GM18526 (cell line): ENCODE data around the gene STAP1.

Experiments used
- POLR2A ChIP-seq: IDR thresholded peaks from 3 replicates; pipeline ENCODE4 v1.6.1; 2011; ENCODE audit not compliant: insufficient read length; ENCODE audit errors: extremely low read depth

The STAP1 gene

DNA sequence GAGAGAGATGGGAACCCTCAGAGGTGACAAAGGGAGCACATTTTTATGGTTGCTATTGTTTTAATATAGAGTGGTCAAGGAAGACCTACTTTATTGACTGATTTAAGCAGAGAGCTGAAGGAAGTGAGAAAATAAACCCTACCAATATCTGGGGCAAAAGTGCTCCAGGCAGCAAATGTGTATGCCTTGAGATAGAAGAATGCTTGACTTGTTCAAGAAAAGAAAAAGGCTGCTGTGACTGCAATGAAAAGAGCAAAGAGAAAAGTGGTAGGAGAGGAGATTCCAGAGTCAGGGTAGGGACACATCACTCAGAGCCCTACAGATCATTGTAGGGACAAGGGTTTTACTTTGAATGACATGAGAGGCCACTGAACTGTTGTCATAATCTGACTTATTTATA is 26.0 kb downstream of the STAP1 start:
- TF ChIP-seq POLR2A: no peak

DNA sequence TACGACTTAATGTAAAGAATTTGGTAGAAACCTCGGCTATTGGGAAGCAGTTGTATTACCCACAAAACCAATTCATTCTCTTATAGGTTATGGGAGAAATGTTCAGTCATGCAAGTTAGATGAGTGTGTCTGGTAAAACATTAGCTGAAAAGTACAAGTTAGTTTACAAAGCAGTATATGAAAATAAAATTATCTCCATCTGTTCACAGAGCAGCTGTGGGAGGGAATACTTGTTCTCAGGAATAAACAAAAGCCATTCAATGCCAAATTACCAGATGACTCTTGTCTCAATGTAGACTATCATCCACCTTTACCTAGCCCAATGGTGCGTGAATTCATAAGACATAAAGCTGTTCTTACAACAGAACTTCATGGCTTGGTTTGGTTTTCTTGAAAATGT is 28.6 kb downstream of the STAP1 start:
- TF ChIP-seq POLR2A: no peak

DNA sequence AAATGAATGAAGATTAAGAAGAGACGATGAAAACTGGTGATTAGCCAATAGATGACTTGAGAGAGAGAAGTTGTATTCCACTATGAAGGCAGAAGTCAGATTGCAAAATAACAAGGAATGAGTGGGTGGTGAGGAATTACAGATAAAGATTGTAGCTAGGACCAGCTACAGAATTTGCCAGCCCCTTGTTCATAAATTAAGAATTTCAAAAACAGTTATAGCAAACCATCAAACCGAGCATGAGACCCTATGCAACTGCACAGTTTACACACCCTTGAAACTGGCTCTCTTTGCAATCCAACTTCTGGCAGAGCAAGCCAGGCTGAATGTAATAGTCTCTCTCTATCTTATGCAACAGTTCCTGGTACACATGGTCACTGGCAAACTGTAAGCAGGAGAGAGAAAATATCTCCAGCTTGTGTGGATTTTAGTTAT is 35.2 kb downstream of the STAP1 start:
- TF ChIP-seq POLR2A: no peak

DNA sequence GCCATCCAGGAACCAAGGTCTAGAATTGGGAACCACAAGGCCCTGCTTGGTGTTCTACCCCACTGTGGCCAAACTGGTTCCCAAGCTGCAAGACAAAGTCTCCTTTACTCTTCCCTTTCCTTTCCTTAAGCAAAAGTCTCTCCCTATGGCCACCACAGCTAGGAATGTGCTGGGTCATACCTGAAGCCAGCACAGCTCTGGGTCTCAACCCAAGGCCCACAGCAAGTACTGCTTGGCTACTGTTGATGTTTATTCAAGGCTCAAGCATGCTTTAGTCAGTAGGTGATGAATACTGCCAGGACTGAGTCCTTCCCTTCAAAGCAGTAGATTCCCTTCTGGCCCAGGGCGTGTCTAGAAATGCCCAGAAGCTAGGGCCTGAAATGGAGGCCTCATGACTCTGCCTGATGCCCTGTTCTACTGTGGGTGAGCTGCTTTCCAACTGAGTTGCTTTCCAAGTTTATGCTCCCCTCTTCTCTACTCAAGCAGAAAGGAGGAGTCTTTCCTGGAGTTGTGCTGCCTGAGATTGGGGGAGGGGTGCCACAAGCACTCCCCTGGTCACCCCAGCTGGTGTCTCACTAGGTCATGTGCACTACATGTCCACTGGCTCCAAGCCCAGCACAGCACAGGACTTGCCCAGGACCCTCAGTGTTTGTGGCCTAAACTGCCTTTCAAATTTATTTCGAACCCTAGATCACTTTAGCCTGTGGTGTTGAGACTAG is 44.9 kb downstream of the STAP1 start:
- no peak for TF ChIP-seq POLR2A

DNA sequence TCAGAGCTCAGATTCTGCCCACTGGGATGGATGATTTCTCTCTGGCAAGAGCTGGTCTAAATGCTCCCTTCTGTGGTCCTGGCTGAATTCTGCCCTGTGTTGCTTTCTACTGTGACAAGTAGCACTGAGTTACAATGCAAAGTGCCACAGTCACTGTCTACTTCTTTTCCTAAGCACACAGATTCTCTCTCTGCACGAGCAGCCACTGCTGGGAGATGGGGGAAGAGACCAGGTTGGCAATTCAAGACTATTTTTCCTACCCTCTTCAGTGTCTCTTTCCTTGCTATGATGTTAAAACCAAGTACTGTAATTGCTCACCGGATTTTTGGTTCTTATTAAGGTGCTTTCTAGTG is 45.5 kb downstream of the STAP1 start:
- no peak for TF ChIP-seq POLR2A

DNA sequence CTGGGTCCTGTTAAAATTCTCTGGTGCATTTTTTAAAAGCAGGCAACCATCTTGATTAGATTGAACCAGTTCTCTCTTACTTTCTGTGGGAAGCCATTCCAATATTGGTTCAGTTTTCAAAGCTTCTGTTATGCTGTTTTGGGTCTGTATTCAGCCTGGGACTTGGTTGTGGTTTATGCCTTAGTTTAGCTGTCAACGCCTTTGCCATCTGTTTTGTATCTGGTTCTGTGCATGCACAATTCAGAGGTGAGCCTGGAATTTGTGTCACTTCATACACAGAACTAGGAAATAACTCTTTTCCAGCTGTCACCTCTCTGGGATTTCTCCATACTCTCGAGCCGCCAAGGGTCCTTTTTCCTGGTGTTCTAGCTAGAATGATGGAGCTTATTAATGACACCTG is 46.2 kb downstream of the STAP1 start:
- no peak for TF ChIP-seq POLR2A

DNA sequence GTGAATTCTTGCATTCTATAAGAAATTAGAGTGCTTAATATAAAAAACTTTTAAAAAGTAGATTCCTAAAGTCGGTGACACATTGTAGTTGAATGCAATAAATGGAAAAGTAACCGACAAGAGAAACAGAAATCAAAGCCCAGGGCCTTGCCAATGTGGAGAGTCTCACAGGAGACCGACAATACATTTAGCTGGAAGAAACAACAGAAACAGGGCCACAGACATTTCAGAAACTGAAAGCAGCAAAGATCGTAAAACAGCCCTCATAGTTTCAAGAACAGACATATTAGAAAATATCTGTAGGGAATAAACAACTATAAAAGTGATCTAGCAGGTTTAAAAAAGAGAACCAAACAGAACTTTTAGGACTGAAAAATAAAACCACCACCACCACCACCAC is 49.5 kb downstream of the STAP1 start:
- no peak for TF ChIP-seq POLR2A

DNA sequence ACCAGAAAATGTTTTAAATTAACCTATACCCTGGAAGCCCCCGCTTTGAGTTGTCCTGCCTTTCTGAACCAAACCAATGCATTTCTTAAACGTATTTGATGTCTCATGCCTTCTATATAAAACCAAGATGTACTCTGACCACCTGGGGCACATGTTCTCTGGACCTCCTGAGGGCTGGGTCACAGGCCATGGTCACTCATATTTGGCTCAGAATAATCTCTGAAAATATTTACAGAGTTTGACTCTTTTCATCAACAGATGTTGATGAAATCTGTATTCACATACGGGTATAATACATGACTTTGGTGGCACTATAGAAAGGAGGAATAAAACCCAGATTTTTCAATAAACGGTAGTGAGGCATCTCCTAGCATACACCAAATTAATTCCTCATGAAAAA is 55.7 kb downstream of the STAP1 start:
- TF ChIP-seq POLR2A: no peak

DNA sequence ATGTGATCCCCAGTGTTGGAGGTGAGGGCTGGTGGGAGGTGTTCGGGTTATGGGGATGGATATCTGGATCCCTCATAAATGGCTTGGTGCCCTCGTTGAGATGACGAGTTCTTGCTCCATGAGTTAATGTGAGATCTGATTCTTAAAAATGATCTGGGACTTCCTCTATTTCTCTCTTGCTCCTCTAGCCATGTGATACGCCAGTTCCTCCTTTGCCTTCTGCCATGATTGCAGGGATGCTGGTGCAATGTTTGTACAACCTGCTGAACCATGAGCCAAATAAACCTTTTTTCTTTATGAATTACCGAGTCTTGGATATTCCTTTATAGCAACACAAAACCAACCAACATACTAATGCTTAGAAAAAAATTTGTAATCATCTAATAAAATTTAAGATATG is 56.6 kb downstream of the STAP1 start:
- TF ChIP-seq POLR2A: no peak

DNA sequence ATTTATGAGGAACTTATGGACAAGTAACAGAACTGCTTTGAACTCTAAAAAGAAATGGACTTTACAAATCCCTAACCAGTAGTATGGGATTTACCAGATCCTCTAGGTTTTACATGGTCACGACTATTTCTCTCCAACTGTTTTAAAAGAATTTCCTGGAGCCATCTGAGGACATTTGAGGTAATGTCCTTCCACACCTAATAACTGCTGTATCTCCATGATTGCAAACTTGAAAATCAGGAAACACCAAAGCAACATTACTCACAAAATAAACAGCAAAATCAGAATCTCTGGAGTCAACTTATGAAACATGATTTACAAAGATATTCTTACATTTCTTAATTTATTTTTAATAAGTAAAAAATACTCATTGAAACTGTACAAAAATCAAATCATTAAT is 58.0 kb downstream of the STAP1 start:
- TF ChIP-seq POLR2A: no peak

DNA sequence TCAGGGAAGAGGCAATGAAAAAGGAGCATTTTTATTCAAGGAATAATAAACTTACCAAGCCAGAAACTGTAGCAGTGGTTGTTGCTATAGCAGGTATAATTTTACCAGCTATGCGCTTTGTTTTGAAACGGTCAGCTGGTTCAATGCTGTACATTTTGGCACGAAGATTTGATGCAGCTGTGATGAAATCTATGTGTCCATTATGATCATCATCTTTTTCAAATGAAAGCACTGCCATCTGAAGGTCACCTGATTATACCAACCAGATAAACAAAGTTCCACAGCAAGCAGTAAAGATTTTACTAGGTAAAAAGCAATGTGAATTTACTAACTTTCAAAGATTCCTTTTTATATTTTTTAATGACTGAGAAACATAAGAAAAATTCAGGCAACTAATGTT is 66.4 kb downstream of the STAP1 start:
- TF ChIP-seq POLR2A: no peak

DNA sequence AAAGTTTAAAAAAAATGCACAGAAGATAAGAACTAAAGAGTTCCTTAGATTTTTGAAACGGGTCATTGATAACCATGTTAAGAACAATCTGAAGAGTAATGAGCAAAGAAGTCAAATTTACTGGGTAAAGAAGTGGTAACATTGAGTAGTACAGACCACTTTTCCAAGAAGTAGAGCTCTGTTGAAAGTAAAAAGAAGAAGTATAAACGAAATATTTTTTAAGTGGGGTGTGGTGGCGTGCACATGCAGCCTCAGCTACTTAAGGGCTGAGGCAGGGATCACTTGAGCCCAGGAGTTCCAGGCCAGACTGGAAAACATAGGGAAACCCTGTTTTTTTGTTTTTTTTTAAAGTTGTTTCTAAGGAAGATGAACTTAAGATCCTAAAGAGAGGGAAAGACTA is 74.0 kb downstream of the STAP1 start:
- no peak for TF ChIP-seq POLR2A

DNA sequence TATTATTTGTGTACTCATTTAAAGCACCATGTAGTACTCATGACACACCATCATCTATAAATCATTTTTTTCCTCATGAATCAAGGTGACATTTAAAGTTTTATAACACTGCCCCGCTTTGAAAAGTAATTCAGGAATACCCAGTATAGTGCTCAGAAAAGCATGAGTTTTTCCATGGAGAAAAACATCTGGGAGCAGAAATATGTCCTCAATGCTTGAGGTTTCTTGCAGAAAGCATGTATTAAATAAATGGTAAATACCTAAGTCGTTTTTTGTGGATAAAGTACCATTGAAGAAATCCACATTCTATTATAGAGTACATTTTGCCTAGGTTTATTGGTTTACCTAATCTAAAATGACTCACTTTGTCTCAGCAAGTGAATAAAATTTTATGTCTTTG is 76.2 kb downstream of the STAP1 start:
- no peak for TF ChIP-seq POLR2A

DNA sequence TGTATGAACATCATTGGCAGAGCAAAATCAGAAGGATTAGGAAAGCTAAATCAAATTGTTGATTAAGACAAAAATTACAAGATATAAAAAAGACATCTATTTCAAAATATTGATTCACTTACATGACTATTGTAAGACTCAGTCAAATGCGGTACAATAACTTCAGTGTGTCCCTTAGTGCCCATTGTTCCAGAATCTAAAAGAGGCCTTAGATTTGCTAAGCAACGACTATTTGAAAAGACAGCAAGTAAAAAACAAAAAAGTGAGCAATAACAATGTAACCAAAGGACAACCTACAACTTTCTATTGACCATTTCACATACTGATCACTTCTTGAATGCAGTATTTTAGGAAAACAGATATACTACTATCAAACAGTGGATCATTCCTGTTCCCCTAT is 76.8 kb downstream of the STAP1 start:
- no peak for TF ChIP-seq POLR2A

DNA sequence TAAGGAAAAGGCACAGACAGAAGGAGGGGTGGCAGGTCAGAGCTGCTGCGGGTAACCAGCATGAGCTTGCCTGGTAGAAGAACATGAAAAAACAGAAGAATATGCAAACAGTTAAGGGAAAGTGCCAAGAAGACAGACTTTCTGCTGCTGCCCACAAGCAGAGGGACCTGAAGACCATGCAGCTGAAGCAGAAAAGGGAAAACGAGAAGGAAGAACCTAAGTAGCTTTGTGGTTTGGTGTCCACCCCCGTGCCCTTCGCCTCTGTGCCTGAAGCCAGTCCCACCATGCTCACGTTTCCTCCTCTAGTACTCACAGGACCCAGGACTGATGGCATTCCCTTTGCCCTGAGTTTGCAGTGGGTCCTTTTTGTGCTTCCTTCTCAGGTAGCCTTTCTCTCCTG is 79.6 kb downstream of the STAP1 start:
- TF ChIP-seq POLR2A: no peak

DNA sequence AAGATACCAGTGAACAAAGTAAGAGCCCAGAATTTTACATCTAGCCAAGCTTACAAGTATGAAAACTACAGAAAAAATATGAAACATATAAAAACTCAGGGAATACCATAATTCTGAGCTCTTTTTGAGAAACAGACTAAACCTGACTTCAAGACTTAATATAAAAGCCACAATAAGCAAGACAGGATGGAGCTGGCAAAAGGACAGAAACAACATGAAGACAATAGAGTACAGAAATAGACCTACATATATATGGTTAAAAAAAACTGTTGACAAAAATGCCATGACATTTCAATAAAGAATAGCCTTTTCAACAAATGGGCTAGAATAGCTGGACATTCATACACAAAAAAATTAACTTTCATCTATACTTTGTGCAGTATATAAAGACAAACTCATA is 93.0 kb downstream of the STAP1 start:
- no peak for TF ChIP-seq POLR2A
